ENCODE data around the gene OSMR.

Gene OSMR

DNA sequence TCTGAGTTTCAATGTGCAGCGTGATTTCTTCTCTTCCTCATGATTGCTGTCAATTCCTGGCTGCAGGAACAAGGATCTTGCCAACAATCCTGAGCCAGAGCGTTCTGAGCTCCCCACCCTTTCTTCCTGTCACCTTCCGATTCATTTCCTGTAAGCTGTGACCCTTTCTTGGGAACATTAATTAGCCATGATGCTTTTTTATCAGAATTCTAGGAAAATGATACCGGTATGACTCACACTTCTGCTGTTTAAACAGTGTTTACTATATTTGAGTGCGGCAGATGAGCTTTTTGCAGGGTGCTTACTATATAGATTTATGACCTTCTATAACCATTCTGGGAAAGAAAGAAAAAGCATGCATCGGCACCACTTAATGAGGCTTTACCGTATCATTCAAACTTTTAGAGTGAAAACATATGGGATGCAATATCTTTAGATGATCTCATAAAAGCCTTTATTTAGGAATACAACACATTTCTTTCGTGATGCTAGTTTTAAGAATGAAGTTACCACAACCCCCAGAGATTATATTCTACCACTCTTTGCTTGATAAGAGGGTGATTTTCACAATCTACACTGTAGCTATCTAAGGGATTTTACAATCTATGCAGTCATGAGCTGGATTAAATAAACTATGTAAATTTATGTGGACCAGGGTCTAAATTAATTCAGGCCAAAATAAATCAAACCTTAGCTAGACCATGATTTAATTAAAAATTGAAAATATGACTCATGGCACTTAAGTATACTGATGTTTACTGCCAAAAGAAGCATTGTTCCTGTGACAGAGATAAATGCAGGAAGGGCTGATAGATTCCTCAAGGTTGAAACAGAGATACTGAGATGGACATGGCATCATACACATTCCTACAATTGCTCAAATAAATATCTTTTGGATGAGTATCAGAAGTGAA lies 38.0 kb upstream of the OSMR start:
- TF ChIP-seq, protein P1, sequence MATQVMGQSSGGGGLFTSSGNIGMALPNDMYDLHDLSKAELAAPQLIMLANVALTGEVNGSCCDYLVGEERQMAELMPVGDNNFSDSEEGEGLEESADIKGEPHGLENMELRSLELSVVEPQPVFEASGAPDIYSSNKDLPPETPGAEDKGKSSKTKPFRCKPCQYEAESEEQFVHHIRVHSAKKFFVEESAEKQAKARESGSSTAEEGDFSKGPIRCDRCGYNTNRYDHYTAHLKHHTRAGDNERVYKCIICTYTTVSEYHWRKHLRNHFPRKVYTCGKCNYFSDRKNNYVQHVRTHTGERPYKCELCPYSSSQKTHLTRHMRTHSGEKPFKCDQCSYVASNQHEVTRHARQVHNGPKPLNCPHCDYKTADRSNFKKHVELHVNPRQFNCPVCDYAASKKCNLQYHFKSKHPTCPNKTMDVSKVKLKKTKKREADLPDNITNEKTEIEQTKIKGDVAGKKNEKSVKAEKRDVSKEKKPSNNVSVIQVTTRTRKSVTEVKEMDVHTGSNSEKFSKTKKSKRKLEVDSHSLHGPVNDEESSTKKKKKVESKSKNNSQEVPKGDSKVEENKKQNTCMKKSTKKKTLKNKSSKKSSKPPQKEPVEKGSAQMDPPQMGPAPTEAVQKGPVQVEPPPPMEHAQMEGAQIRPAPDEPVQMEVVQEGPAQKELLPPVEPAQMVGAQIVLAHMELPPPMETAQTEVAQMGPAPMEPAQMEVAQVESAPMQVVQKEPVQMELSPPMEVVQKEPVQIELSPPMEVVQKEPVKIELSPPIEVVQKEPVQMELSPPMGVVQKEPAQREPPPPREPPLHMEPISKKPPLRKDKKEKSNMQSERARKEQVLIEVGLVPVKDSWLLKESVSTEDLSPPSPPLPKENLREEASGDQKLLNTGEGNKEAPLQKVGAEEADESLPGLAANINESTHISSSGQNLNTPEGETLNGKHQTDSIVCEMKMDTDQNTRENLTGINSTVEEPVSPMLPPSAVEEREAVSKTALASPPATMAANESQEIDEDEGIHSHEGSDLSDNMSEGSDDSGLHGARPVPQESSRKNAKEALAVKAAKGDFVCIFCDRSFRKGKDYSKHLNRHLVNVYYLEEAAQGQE (IDR thresholded peaks at IDR 0.05; ENCODE audit: insufficient read depth in 1 of 2, low read depth in 2 of 2, low read length in 2 of 2) = peak in 1 of 2 experiments; percentile 70; a peak in 1 of 4 replicates
- no peak for TF ChIP-seq TAF1 (IDR thresholded peaks at IDR 0.05; ENCODE audit: borderline replicate concordance, insufficient read depth, low read length)

DNA sequence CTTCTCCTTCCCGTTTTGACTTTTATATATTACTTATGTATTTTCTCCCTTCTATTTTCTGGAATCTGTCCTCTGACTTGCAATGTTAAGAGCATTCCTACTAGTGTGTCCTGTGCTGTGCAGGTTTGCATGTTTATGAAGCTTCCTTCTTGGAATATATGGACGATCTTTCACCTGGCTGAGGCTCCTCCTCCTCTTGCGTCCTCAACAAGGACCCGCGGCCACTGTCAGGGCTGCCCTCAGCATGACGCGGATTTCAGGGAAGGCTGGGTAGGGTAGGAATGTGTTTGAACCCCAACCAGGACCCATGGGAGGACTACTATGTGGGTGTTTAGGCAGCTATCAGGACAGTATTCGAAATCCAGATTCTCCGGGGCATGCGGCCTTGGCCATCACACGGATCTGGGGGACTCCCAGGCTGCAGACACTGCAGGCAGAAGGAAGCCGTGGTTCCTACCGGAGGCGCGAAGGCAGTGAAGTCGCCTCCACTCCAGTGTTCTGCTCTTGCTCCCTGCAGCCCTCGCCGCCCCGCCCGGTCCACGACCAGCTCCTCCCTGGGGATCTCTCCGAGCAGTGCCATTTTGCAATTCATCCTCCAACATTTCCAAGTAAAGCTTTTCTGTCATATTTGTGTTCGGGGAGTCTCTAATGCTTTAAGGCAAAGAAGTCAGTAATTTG lies 37.0 kb upstream of the OSMR start:
- TF ChIP-seq, protein P1 (IDR thresholded peaks at IDR 0.05; ENCODE audit: insufficient read depth in 1 of 2, low read depth in 2 of 2, low read length in 2 of 2) = no peak
- TF ChIP-seq SIN3A (IDR thresholded peaks at IDR 0.05; ENCODE audit: borderline replicate concordance, insufficient read depth, low read length) = no peak
- TF ChIP-seq TAF1 (IDR thresholded peaks at IDR 0.05; ENCODE audit: borderline replicate concordance, insufficient read depth, low read length) = no peak
- TF ChIP-seq FOXP2 (optimal IDR thresholded peaks at IDR 0.05; ENCODE audit: borderline replicate concordance, extremely low read depth, extremely low read length, insufficient read depth) = no peak
- TF ChIP-seq POLR2AphosphoS5 (IDR thresholded peaks at IDR 0.05; ENCODE audit: low read depth, low read length) = no peak

DNA sequence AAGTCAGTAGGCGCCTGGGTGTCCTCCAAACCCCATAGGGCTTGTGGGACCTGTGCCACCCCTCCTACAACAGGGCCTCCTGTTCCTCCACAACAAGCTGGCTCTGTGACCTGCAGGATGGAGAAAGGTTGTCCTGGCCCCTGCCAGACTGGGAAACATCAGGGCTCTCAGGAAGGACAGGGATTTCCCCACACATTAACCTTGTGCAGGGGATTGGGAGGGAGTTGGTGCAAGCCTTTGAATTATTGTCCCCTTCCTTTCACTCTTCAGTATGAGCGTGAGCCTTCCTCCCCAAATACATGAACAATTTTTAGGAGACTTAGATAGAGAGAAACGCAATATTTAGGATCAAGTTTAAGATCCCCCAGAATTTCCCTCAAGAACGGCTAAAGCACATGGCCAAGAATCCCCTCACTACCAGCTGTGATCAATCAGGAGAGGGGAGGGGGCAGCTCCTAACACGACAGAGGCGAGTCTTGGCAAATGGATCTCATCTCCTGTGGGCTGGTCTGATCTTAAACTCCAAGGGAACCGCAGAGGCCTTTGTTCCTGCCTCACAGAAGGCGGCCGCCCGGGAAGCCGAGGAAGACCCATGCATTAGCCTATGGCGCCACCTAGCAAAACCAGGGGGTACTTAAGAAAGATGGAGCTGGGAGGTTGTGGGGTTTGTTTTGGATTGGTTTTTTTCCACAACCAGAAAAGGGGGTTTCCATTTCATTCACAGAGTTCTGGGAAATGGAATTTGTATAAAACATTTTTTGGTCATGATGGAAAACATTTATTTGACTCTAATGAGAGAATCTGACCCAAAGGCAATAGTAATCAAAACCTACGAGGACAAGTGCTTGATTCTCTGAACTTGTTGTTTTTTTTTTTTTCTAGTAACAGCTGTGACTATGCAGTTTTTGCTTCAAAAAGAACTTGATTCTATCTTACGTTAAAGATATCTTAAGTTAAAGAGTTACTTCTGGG lies 36.1 kb upstream of the OSMR start:
- TF ChIP-seq FOXP2 (optimal IDR thresholded peaks at IDR 0.05; ENCODE audit: borderline replicate concordance, extremely low read depth, extremely low read length, insufficient read depth) (no peak), SIN3A (IDR thresholded peaks at IDR 0.05; ENCODE audit: borderline replicate concordance, insufficient read depth, low read length) (no peak), TAF1 (IDR thresholded peaks at IDR 0.05; ENCODE audit: borderline replicate concordance, insufficient read depth, low read length) (no peak), POLR2AphosphoS5 (IDR thresholded peaks at IDR 0.05; ENCODE audit: low read depth, low read length) (no peak)
- TF ChIP-seq, protein P1 (IDR thresholded peaks at IDR 0.05; ENCODE audit: insufficient read depth in 1 of 2, low read depth in 2 of 2, low read length in 2 of 2) = no peak

DNA sequence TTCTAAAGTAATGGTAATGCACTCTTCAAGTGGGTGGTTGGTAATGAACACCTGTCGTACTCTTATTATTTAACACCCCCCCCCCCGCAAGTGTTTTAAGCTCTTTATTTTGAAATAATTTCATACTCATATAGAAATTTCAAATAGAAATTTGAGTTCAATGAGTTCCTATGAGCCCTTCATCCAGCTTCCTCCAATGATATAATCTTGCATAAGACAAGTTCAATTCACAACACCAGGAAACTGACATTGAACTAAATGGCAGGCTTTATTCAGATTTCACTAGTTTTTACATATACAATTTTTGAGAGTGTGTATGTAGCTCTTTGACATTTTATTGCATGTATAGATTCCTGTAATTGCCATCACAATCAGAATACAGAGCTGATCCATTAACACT lies 30.9 kb upstream of the OSMR start:
- TF ChIP-seq TAF1 (IDR thresholded peaks at IDR 0.05; ENCODE audit: borderline replicate concordance, insufficient read depth, low read length) (no peak), POLR2AphosphoS5 (IDR thresholded peaks at IDR 0.05; ENCODE audit: low read depth, low read length) (no peak), SIN3A (IDR thresholded peaks at IDR 0.05; ENCODE audit: borderline replicate concordance, insufficient read depth, low read length) (no peak), FOXP2 (optimal IDR thresholded peaks at IDR 0.05; ENCODE audit: borderline replicate concordance, extremely low read depth, extremely low read length, insufficient read depth) (no peak)
- TF ChIP-seq, protein P1 (IDR thresholded peaks at IDR 0.05; ENCODE audit: insufficient read depth in 1 of 2, low read depth in 2 of 2, low read length in 2 of 2) = no peak
